Right lobe of liver (tissue), 4 donors: ENCODE data around the gene CRYBG1.

Experiments
- CTCF ChIP-seq, 4 donors: fragments of 200-600 bp in 3 of 4; fragments of 450-650 bp in 1 of 4; IDR thresholded peaks; one replicate each; pipeline versions ENCODE4 v1.5.1 to v1.8.0; 2016 to 2022; ENCODE audit warnings: antibody characterized with exemption in 4 of 4, mild to moderate bottlenecking in 2 of 4
- POLR2A ChIP-seq: fragments of 450-650 bp; IDR thresholded peaks from one replicate; pipeline ENCODE4 v1.6.1; 2017; ENCODE audit warnings: antibody characterized with exemption, mild to moderate bottlenecking
- donor health status: DM: no; HTN: no; CAD: no.
- donor health status: DM: no; HTN: no; CAD: no.
- donor health status: DM: no; HTN: yes; CAD: no.

- TF ChIP-seq CTCF (IDR thresholded peaks at IDR 0.05), result no peak
- TF ChIP-seq POLR2A, result no peak
Measured at GRCh38 chr6:106519460-106520394, 159.2 kb downstream of the CRYBG1 start.
